ENCODE results near the gene SLC25A1.

Gene SLC25A1

DNA sequence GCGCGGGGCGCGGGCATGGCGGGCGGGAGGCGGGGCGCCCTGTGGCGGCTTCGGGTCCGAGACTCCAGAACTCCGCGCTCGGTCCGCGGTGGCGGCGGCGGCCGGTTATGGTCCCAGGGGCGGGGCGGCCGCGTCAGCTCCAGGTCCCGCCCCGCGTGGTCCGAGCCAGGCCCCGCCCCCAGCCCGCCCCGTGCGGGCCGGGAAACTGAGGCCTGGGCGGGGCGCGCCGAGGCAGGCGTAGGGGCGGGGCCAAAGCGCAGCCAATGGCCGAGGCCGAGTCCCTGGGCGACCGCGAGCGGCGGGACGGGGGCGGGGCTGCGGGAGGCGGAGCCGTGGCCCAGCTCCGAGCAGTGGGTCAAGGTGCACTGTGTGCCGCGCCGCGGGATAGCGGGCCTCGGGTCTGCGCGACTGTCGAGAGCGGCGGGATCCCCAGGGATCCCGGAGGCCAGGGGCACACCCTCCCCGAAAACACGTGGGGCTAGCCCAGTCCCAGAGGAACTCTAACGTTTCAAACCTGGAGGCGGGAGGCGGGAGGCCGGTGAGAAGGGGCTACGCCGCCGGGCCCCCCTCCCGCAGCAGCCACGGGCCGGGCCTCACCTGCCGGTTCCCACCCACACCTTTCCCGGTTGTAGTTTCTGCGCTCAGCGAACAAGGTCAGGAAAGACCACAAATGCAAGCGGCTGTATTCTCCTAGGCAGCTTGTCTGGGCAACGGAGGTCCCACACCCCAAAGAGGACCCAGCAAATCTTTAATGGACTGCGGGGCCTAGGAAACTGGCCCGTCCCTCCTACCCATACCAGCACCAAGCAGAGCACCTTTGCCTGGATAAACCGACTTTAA, at the start of gene SLC25A1:
Gene SLC25A1 (minus strand): TSS at position 80 of the 840 bp plus-strand sequence. CDS start 63 bp downstream, at position 17.
- peak; percentile 74 for DNase-seq

DNA sequence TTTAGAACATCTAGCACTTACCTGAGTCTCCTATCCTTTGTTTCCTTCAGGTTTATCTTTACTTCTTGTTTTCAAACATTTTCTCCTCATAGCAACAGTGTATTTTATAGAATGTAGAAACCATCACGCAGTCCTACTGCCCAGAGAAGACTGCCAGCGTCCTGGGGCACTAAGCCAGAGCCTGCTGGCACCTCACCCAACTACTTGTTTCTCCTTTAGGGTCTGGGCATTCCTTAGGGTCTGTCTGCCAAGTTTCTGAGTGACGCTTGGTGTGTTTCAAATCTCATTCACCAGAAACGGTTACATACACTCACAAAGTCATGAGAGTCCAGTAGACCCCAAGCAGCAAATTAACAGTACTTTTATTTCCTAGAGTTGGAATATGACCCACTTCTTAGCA, 49.6 kb upstream of the SLC25A1 start:
- DNase-seq = no peak

DNA sequence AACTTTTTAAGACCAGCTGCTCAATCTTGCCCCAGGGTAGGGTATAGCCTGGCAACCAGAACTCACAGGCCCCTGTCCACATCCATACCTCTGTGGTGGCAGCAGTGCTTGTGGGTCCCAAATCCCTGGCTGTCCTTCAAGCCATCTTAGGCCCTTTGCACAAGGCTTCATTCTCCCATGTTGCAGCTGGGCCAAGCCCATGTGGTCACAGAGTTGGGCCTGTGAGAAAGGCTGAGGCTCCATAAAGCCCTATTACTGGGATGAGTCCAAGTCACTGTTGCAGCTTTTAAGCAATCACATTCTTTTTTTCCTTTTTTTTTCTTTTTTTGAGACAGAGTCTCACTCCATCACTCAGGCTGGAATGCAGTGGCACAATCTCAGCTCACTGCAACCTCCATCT, 47.9 kb upstream of the SLC25A1 start:
- no peak for DNase-seq

DNA sequence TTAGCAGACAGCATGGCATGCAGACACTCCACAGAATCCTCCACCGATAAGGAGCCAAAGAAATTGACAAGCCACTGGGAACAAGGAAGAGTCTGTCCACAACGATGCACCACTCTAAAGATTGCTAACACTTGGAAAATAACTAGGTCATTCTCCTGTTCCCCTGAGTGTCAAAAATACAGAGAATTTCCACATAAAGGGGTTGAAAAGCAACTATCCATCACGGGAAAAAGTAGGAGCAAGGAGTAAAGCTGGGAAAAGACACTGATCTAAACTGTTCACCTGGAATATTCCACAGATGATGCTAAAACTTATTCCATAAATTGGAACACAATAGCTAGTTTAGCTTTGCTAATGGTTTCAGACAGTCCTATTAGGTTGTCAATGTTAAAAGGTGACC, 47.0 kb upstream of the SLC25A1 start:
- no peak for DNase-seq

DNA sequence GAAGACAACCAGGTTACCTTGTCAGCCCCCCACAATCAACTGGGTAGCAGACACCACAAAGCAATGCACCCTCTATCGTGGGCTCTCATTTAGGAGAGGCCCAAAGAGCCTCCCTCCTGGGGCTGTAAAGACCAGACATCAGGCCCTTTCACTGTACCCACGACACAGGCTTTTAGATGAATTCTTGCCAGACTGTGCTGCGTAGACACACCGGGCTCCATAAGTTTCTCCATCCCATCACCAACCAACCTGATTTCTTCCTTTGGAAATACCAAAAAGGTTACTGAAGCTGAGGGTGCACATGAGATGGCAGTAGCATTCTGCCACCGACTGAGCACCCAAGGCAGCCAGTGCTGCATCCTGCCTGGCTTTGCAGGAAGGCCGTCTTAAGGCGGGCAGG, 46.4 kb upstream of the SLC25A1 start:
- DNase-seq = no peak

DNA sequence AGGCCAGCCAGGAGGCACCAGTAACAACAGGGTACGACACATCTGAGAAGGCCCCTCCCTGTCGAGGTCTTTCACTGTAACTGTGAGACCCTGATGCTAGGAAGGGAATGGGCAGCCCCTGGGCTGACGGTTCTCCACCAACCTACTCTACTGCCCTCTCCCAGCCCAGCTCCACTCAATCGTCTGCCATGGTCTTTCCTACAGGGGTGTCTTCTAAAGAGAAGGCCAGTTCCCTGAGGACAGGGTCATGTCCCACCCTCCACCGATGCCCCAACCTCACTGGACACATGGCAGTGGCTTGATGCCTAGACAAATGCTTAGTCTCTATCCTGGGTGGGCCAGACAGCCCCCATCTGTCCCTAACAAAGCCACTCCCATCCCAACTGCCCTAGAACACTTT, 46.0 kb upstream of the SLC25A1 start:
- no peak for DNase-seq

DNA sequence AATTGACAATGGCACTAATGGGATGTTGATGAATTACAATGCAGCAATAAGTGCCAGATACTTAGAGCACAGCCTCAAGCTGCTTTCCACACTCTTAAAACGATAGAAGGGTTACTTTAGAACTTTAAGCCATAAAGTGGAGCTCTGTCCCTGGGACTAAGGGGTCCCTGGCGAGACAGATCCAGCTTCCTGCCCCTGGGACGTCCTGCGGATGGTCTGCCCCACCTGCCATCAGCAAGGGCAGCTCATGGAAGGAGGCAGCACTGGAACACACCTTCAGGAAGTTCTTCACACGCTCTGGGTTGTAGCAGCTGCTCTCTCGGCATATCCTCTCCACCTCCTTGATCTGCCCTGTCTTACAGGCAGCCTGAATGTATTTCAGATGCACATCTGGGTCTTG, 45.1 kb upstream of the SLC25A1 start:
- no peak for DNase-seq

DNA sequence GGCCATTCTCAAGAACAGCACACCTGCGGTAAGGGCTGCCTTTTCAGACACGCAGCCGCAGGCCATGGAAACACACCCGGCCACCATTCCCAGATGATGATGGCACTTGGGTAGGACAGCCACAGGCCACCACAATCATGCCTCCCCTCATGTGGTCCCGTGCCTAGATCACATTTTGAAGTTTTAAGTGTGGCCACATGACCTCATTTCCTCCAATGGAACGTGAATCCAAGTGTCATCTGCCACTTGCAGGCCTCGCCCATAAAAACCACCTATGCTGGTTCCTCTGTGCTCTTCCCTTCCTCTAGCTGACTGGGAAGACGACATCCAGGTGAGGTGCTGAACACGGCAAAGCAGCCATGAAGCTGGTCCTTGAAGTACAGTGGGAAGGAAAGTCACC, 44.6 kb upstream of the SLC25A1 start:
- DNase-seq = no peak

DNA sequence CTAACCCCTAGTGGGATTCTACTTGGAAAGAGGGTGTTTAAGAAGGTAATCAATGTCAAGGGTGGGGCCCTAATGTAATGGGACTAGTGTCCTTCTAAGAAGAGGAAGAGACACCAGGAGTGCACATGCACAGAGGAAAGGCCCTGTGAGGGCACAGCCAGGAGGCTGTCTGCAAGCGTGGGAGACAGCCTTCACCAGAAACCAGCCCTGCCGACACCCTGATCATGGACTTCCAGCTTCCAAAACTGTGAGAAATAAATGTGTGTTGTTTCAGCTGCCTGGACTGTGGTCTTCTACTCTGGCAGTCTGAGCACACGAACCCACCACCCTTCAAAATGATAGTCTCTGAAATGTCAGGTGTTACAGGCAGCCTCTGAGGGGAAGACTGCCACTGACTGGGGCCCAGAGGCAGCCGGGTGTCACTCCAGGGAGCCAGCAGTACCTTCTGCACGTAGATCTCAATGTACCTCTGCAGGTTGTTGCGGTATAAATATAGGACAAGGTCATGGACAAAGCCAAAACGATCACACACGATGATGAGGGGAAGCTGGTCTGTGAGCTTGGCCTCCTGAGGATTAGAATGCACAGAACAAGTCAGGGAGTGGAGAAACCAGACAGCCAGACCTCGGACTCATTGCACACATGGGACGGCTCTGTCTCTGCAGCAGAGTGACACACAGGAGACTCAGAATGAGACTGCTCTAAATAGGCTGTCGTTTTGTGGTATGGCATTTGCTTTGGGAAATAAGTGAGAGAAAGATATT, 43.9 kb upstream of the SLC25A1 start:
- DNase-seq = no peak

DNA sequence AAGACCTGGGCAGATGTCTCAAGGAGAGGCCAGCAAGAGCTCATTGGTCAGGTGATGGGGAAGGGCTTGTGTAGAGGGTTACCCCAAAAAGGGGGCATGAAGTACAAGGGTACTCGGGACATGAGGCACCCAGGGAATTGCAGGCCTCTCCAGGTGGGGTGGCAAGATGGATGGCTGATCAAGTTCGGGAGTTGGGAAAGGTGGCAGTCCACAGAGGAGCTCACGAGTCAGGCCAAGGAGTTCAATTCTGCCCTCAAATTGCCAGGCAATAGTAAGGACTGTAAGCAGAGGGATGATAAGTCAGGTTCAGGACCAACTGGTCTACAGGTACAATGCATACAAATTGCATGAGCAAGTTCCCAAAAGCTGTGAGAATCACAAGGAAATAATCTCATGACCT, 42.3 kb upstream of the SLC25A1 start:
- no peak for DNase-seq

DNA sequence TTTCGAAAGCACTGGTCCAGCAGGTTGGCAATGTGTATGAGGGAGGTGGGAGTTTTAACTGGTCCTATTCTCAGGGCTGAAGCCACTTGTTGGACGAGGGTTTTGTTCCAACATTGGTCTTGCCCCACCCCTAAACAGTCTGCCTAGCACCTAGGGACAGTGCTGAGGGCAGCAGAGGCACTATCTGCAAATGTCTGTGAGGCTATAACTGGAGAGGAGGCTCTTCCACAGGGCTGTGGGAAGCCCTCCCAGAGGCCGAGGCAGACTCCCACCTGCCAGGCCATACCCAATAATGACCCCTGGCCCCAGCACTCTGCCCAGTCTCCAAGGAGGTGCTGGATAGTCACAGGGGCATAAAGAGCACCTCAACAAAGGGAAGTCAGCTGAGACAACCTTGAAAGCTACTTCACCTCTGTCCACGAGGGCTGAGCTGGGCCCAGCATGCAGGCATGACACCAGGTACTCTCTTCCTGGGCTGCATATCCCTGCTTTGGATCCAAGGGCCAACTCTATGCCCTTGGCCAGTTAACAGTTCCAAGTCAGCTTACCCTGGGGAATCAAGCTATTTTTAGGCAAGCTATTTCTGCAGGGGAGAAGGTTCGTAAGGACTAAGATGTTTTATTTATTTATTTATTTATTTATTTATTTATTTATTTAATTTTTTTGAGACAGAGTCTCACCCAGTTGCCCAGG, 40.2 kb upstream of the SLC25A1 start:
- DNase-seq = no peak

DNA sequence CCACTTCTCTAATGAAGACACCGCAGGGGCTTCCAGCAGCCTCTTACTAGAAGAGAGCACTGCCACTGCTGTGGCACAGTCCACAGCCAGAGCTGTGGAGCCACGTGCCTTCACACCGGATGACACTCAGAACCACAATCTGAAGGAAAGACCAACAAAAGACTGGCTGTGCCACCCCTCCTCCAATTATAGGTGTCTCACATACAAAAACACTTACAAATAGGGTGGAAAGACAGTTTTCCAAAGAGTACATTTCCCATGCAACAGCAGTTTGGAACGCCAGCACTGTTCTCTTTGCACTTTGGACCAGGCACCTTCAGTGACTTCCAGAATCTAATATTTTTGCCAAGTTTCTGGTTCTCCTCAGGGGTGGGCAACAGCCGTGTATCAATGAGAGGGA, 38.0 kb upstream of the SLC25A1 start:
- no peak for DNase-seq

DNA sequence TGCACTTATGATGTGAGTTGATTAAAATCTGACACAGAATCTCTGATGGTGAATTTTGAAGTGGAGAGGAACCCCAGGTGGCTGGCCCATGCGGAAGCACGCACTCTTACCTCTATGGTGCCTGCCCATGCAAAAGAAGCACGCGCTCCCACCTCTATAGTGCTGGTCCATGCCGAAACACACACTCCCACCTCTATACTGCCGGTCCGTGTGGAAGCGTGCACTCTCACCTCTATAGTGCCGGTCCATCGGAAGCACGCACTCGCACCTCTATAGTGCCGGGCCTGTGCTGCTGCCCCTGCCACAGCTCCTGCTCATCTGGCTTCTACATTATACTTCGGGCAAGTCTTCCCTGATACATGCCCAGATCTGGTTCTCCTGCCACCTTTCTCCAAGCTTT, 36.8 kb upstream of the SLC25A1 start:
- no peak for DNase-seq

DNA sequence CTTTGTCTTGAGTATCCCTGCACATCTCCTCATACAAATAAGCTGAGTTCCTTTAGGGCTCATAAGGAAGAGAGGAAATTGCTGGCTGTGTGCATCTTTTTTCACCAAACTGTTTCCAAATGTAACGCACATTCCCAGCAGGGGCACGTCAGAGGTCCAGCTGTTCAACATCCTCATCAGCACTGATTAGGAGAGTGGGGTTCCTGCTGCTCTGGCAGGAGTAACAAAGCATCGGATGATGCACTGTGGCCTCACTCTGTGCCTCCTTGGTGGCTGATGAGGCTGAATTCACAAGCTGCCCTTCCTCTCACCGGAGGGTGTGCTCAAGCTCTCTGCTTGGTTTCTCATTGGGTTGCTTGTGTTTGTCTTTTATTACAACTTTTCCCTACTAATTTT, 35.5 kb upstream of the SLC25A1 start:
- no peak for DNase-seq

DNA sequence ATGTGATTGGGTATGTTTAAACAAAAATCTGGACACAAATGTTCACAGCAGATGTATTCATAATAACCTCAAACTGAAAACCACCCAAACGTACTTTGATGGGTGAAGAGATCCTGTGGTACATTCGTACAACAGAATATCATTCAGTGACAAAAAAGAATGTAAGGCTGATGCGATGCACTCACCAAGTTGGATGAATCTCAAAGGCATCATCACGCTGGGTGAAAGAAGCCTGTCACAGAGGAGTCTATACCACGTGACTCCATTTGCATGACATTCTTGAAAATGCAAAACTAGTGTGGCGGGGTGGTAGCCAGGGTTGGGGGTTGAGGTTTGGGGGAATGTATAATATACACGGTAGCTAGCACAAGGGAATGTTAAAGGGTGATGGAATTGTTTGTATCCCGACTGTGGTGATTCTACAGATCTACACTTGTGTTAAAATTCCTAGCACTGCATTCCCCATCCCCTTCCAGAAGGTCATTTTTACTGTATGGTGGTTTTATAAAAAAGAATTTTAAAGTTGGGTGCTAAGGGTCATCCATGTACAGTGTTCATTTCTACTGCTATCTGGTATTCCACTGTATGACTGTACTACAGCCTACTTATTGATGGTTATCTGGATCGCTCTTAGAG, 35.0 kb upstream of the SLC25A1 start:
- no peak for DNase-seq

DNA sequence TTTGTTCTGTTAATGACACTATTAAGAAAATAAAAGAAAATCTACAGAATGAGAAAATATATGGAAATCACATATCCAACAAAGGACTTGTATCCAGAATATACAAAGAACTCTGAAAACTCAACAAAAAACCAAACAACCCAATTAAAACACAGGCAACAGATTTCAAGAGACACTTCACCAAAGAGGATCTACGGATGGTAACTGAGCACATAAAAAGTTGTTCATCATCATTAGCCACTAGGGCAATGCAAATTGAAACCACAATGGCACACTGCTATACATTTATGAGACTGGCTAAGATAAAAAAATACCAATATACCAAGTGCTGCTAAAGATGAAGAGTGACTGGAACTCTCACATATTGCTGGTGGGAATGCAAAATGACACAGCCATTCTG, 34.5 kb upstream of the SLC25A1 start:
- DNase-seq = no peak

DNA sequence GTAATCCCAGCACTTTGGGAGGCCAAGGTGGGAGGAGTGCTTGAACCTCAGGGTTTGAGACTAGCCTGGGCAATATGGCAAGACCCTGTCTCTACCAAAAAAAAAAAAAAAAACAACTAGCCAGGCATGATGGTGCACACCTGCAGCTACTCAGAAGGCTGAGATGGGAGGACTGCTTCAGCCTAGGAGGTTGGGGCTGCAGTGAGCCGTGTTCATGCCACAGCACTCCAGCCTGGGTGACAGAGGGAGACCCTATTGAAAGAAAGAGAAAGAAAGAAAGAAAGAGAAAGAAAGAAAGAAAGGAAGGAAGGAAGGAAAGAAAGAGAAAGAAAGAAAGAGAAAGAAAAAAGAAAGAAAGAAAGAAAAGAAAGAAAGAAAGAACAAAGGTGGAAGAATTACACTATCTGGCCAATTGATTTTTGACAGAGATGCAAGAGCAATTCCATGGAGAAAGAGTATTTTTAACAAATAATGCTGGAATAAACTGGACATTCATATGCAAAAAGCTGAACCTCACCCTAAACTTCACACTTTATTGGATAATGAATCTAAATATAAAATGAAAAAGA, 33.9 kb upstream of the SLC25A1 start:
- DNase-seq = no peak

DNA sequence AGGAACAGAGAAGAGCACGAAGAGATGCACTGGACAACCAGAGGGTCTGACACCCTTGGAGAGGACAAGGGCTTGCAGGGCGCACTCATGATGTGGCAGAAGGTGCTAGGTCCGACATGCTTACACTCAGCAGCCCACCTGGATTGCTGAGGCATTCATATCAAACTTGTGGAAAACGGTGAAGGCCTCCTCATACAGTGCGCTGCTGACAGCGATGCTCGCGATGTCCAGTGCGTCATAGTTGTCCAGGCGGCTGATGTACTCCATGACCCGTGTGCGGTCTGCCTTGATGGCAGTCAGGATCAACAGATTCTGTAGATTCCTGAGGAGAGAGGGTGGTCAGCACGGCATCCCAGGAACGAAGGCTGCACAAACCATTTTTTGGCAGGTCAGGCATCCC, 31.7 kb upstream of the SLC25A1 start:
- no peak for DNase-seq

DNA sequence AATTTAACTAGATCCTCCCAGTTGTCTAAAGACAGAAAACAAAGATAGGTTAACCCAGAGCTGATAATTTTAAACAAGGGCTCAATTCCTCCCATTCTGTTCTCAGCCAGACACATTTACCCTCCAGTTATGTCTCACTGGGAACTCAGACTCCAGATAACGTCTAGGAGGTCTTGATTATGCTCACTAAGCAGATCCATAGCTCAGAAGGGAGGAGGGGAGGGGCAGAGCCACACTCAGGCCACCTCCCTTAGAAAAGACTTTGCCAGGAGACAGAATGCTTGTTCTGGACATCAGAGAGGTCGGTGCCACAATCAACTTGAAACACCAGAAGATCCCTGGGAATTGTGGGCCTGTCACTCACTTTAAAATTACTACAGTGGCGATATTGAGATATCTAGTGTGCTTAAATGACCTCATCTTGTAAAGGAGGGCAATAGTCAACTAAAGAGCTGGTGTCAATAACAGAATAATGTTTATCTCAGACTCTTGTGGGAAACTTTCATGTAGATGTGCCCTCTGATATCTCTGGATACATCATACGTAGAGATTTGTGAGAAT, 29.8 kb upstream of the SLC25A1 start:
- DNase-seq = no peak

DNA sequence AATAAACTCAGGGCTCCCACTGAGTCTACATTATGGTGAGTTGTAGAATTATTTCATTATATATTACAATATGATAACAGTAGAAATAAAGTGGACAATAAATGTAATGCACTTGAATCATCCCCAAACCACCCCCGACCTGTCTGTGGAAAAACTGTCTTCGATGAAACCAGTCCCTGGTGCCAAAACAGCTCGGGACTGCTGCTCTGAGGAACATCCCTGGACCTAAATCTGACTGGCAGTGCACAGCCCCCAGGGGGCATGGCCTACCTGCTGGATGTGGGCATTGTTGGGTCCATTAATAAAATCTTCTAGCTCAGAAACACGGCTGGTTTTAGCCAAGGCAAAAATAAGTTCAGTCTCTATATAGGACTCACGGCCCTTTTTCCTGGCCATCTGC, 29.3 kb upstream of the SLC25A1 start:
- no peak for DNase-seq

DNA sequence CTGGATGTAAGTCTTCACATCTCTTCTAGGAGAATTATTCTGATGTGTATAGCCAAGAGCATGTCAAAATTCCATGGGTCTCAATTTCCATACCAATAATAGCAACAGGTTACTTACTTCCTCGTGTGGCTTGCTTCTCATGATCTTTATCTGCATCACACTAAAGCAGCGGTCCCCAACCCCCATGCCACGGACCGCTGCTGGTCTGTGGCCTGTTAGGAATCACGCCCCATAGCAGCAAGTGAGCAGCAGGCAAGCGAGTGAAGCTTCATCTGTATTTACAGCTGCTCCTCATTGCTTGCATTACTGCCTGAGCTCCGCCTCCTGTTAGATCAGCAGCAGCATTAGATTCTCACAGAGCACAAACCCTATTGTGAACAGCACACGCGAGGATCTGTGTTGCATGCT, 28.9 kb upstream of the SLC25A1 start:
- DNase-seq = no peak

DNA sequence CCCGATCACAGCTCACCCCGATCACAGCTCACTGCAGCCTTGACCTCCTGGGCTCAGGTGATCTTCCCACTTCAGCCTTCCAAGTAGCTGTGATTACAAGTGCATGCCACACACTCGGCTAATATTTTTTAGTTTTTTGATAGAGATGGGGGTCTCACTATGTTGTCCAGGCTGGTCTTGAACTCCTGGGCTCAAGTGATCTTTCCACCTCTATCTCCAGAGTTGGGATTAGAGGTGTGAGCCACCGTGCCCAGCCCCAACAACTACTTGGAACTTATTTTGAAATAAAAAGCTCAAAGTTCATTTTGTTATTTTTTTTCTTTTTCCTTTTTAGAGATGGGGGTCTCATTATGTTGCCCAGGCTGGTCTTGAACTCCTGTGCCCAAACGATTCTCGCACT, 27.8 kb upstream of the SLC25A1 start:
- DNase-seq = no peak

DNA sequence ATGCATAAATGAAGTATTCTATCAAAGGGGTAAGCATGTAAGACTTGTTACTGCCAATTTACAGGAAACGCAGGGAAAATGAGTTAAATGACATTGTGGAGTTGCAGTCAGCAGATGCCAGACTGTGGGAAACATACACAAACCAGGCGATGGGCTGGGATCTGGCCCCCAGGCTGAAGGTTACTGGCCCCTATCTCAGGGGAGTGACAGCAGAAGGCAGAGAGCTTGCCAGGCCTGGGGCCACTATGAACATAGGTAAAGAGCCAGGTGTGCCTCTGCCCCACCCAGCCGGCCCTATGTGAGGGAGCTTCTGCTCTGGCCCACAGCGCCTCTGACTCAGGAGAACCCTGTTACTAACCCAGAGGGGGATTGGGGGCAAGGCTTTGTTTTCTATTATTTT, 26.1 kb upstream of the SLC25A1 start:
- no peak for DNase-seq

All from kidney glomerular epithelial cell (primary cell).